HepG2 (cell line): ENCODE data around the gene NHSL1. TPM values are rescaled to one million over a fixed set of nuclear protein-coding genes. Genes with fewer than 3 reads are reported as not detected.

Experiments
- ATF7 ChIP-seq, 2 experiments: fragments of 450-650 bp in 1 of 2; sonication (generic) in 1 of 2; formaldehyde crosslinking in 1 of 2; IDR thresholded peaks; 2 replicates each; pipeline versions ENCODE4 v1.4.0 to v1.6.1; 2016 to 2020; ENCODE audit warnings: antibody characterized with exemption in 1 of 2, mild to moderate bottlenecking in 1 of 2, missing genetic modification reagents in 1 of 2
- CHCHD3 ChIP-seq: sonication (generic); formaldehyde crosslinking; IDR thresholded peaks from 2 replicates; pipeline ENCODE4 v1.8.0; 2022; ENCODE audit warnings: mild to moderate bottlenecking, missing genetic modification reagents, moderate library complexity
- CHD2 ChIP-seq: IDR thresholded peaks from 2 replicates; pipeline ENCODE4 v1.6.1; 2011; ENCODE audit warnings: low read depth, low read length, improper control_type of control experiment
- KDM2A ChIP-seq: sonication (generic); formaldehyde crosslinking; IDR thresholded peaks from 2 replicates; pipeline ENCODE4 v1.4.0; 2020; ENCODE audit warnings: low read depth, missing genetic modification reagents, borderline replicate concordance
- MIER3 ChIP-seq: IDR thresholded peaks from 2 replicates; pipeline ENCODE4 v1.6.1; 2016; ENCODE audit warnings: missing compliant biosample characterization, borderline replicate concordance
- MXI1 ChIP-seq: IDR thresholded peaks from 3 replicates; pipeline ENCODE4 v1.6.1; 2012; ENCODE audit warnings: low read depth, low read length, inconsistent platforms, borderline replicate concordance
- SIN3A ChIP-seq: IDR thresholded peaks from 2 replicates; pipeline ENCODE4 v1.6.1; 2011; ENCODE audit warnings: low read depth, mild to moderate bottlenecking, control low read depth, low read length, borderline replicate concordance
- STAT5B ChIP-seq: sonication (generic); formaldehyde crosslinking; IDR thresholded peaks from 2 replicates; pipeline ENCODE4 v1.4.0; 2020; ENCODE audit warnings: missing genetic modification reagents
- TOPORS ChIP-seq: sonication (generic); formaldehyde crosslinking; IDR thresholded peaks from 2 replicates; pipeline ENCODE4 v1.8.0; 2023; ENCODE audit warnings: mild to moderate bottlenecking, missing genetic modification reagents
- ZBTB7B ChIP-seq: sonication (generic); formaldehyde crosslinking; IDR thresholded peaks from 2 replicates; pipeline ENCODE4 v1.4.0; 2020; ENCODE audit warnings: missing genetic modification reagents
- ZNF317 ChIP-seq: sonication (generic); formaldehyde crosslinking; IDR thresholded peaks from 2 replicates; pipeline ENCODE4 v1.5.0; 2020; ENCODE audit warnings: mild to moderate bottlenecking, missing genetic modification reagents
- ZNF331 ChIP-seq: sonication (generic); formaldehyde crosslinking; IDR thresholded peaks from 2 replicates; pipeline ENCODE4 v1.4.0; 2020; ENCODE audit warnings: missing genetic modification reagents
- ZNF557 ChIP-seq: sonication (generic); formaldehyde crosslinking; IDR thresholded peaks from 2 replicates; pipeline ENCODE4 v1.4.0; 2020; ENCODE audit warnings: missing genetic modification reagents
- polyA plus RNA-seq, 8 experiments: library from polyadenylated mRNA; depleted of rRNA in 3 of 8; stranded (reverse) in 7 of 8; unstranded in 1 of 8; fragments of >200 nt; fragmentation: Illumina TruSeq in 4 of 8; extraction: Trizol in 4 of 8; gene quantifications; 2 replicates each; pipeline versions ENCODE4 v1.2.1 to v1.2.3, GENCODE V29; 2011 to 2016; ENCODE audit warnings: low read depth in 4 of 8, missing spikeins in 1 of 8, mixed read lengths in 1 of 8; ENCODE audit not compliant: insufficient read depth in 1 of 8
- total RNA-seq, 5 experiments: library from RNA; depleted of rRNA; stranded (reverse); fragments of >200 nt; fragmentation: Illumina TruSeq; extraction: Trizol; gene quantifications; 2 replicates each; pipeline ENCODE4 v1.2.3, GENCODE V29; 2016; ENCODE audit warnings: low read depth in 1 of 5
- TF ChIP-seq, protein P1 (sequence below): sonication (generic); formaldehyde crosslinking; IDR thresholded peaks from 2 replicates; pipeline ENCODE4 v1.4.0; 2020; ENCODE audit warnings: missing genetic modification reagents
- TF ChIP-seq, protein P2 (sequence below): IDR thresholded peaks from 2 replicates; pipeline ENCODE4 v1.4.0; 2020; ENCODE audit warnings: mild to moderate bottlenecking, missing genetic modification reagents
- TF ChIP-seq, protein P3 (sequence below): sonication (generic); formaldehyde crosslinking; IDR thresholded peaks from 2 replicates; pipeline ENCODE4 v1.8.0; 2022; ENCODE audit warnings: low read depth, missing genetic modification reagents
- TF ChIP-seq, protein P4 (sequence below): sonication (generic); formaldehyde crosslinking; IDR thresholded peaks from 2 replicates; pipeline ENCODE4 v1.8.1; 2023; ENCODE audit warnings: missing genetic modification reagents, mild to moderate bottlenecking, borderline replicate concordance
- TF ChIP-seq, protein P5 (sequence below): sonication (generic); formaldehyde crosslinking; IDR thresholded peaks from 2 replicates; pipeline ENCODE4 v1.4.0; 2020; ENCODE audit warnings: mild to moderate bottlenecking, missing genetic modification reagents
- TF ChIP-seq, protein P6 (sequence below): IDR thresholded peaks from 2 replicates; pipeline ENCODE4 v1.6.1; 2016; ENCODE audit warnings: missing compliant biosample characterization, missing genetic modification reagents, borderline replicate concordance

Gene NHSL1
- total and polyA plus RNA-seq, 2 of the 13 experiments (the other 11 are each of a cell fraction or from before 2014, with no cell fraction given): 24.9 to 53.6 TPM

DNA sequence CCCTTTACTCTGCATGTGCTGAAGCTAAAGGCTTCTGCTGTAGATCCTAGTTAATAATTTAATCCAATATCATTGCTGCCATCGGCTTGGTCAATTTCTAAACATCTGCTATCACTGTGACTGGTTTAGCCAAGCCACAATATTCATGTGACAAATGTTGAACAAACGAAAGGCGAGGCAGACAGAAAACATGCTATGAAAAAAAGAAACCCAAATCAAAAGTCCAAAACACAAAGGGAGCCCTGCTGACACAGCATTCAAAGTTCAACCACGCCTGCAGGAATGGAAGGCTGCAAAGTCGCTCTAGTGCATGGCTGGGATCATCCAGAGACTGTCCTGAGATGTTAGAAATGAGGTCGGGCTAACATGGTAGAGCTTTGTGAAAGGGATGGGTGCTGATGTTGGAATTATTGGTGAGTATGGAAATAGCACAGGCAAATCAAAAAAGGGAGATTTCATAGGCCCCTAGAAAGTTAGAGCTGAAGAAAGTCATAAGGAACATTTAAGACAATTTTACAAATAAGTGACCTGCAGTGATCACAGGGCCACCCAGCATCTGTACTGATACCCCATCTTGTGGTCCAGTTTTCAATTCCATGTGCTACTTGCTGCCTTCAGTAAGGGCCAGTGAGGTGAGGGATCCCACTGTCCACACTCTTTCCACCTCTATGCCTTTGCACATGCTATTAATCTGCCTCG is 8.8 kb upstream of the NHSL1 start (continued):
- TF ChIP-seq, protein P1, sequence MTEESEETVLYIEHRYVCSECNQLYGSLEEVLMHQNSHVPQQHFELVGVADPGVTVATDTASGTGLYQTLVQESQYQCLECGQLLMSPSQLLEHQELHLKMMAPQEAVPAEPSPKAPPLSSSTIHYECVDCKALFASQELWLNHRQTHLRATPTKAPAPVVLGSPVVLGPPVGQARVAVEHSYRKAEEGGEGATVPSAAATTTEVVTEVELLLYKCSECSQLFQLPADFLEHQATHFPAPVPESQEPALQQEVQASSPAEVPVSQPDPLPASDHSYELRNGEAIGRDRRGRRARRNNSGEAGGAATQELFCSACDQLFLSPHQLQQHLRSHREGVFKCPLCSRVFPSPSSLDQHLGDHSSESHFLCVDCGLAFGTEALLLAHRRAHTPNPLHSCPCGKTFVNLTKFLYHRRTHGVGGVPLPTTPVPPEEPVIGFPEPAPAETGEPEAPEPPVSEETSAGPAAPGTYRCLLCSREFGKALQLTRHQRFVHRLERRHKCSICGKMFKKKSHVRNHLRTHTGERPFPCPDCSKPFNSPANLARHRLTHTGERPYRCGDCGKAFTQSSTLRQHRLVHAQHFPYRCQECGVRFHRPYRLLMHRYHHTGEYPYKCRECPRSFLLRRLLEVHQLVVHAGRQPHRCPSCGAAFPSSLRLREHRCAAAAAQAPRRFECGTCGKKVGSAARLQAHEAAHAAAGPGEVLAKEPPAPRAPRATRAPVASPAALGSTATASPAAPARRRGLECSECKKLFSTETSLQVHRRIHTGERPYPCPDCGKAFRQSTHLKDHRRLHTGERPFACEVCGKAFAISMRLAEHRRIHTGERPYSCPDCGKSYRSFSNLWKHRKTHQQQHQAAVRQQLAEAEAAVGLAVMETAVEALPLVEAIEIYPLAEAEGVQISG (CRISPR knock-in tag): peak; percentile 52; the same call in 1 of the 2 replicates
- TF ChIP-seq, protein P2, sequence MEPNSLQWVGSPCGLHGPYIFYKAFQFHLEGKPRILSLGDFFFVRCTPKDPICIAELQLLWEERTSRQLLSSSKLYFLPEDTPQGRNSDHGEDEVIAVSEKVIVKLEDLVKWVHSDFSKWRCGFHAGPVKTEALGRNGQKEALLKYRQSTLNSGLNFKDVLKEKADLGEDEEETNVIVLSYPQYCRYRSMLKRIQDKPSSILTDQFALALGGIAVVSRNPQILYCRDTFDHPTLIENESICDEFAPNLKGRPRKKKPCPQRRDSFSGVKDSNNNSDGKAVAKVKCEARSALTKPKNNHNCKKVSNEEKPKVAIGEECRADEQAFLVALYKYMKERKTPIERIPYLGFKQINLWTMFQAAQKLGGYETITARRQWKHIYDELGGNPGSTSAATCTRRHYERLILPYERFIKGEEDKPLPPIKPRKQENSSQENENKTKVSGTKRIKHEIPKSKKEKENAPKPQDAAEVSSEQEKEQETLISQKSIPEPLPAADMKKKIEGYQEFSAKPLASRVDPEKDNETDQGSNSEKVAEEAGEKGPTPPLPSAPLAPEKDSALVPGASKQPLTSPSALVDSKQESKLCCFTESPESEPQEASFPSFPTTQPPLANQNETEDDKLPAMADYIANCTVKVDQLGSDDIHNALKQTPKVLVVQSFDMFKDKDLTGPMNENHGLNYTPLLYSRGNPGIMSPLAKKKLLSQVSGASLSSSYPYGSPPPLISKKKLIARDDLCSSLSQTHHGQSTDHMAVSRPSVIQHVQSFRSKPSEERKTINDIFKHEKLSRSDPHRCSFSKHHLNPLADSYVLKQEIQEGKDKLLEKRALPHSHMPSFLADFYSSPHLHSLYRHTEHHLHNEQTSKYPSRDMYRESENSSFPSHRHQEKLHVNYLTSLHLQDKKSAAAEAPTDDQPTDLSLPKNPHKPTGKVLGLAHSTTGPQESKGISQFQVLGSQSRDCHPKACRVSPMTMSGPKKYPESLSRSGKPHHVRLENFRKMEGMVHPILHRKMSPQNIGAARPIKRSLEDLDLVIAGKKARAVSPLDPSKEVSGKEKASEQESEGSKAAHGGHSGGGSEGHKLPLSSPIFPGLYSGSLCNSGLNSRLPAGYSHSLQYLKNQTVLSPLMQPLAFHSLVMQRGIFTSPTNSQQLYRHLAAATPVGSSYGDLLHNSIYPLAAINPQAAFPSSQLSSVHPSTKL (CRISPR knock-in tag): peak; percentile 82
- TF ChIP-seq ZBTB7B (CRISPR knock-in tag) (no peak), ATF7 (IDR thresholded peaks at IDR 0.05) (no peak), ATF7 (CRISPR knock-in tag; IDR thresholded peaks at IDR 0.05) (no peak), STAT5B (CRISPR knock-in tag) (no peak), SIN3A (no peak), KDM2A (0 out of 2 replicates have a peak, but pooled peaks have one; percentile 27), ZNF557 (CRISPR knock-in tag) (no peak), ZNF317 (CRISPR knock-in tag) (peak; percentile 43; the same call in 1 of the 2 replicates), TOPORS (no peak), MXI1 (peak; percentile 44; the same call in 1 of the 3 replicates), MIER3 (no peak), ZNF331 (CRISPR knock-in tag) (peak; percentile 64), CHCHD3 (no peak), CHD2 (no peak)
- TF ChIP-seq, protein P3, sequence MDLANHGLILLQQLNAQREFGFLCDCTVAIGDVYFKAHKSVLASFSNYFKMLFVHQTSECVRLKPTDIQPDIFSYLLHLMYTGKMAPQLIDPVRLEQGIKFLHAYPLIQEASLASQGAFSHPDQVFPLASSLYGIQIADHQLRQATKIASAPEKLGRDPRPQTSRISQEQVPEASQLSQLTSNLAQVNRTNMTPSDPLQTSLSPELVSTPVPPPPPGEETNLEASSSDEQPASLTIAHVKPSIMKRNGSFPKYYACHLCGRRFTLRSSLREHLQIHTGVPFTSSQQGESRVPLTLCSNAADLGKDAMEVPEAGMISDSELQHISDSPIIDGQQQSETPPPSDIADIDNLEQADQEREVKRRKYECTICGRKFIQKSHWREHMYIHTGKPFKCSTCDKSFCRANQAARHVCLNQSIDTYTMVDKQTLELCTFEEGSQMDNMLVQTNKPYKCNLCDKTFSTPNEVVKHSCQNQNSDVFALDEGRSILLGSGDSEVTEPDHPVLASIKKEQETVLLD (CRISPR knock-in tag): no peak
- TF ChIP-seq, protein P4, sequence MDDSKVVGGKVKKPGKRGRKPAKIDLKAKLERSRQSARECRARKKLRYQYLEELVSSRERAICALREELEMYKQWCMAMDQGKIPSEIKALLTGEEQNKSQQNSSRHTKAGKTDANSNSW: no peak
- TF ChIP-seq, protein P5, sequence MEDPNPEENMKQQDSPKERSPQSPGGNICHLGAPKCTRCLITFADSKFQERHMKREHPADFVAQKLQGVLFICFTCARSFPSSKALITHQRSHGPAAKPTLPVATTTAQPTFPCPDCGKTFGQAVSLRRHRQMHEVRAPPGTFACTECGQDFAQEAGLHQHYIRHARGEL (CRISPR knock-in tag): no peak
- TF ChIP-seq, protein P6, sequence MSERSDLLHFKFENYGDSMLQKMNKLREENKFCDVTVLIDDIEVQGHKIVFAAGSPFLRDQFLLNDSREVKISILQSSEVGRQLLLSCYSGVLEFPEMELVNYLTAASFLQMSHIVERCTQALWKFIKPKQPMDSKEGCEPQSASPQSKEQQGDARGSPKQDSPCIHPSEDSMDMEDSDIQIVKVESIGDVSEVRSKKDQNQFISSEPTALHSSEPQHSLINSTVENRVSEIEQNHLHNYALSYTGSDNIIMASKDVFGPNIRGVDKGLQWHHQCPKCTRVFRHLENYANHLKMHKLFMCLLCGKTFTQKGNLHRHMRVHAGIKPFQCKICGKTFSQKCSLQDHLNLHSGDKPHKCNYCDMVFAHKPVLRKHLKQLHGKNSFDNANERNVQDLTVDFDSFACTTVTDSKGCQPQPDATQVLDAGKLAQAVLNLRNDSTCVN (CRISPR knock-in tag): no peak
